Spleen (tissue), 7 donors: Measurements from ENCODE around the gene PNPLA6.

ENCODE experiments used
- CTCF ChIP-seq, 11 experiments: fragments of 200-600 bp in 7 of 11; fragments of 450-650 bp in 4 of 11; sonication (generic) in 4 of 11; IDR thresholded peaks in 8 of 11; conservative IDR thresholded peaks in 3 of 11; 1 replicate in 7 of 11; 2 replicates in 4 of 11; pipeline versions ENCODE4 v1.4.0 to v1.8.0; 2016 to 2021; ENCODE audit warnings: antibody characterized with exemption in 11 of 11, inconsistent platforms in 4 of 11, mild to moderate bottlenecking in 1 of 11
- POLR2A ChIP-seq, 3 donors: fragments of 450-650 bp; IDR thresholded peaks; one replicate each; pipeline ENCODE4 v1.5.1; 2017; ENCODE audit warnings: antibody characterized with exemption in 3 of 3, mild to moderate bottlenecking in 1 of 3
- donor health status: DM: no; HTN: no; CAD: no; lungs with moderate emphysema.
- donor health status: DM: no; HTN: no; CAD: no.
- donor health status: DM: no; HTN: no; CAD: no.

GRCh38 chr19:7534531-7535046, 928 bp upstream of the PNPLA6 start:
- TF ChIP-seq POLR2A (IDR thresholded peaks at IDR 0.05), result no peak
- no peak for TF ChIP-seq CTCF (IDR thresholded peaks at IDR 0.05 in 8 of 11, conservative IDR thresholded peaks at IDR 0.05 in 3 of 11)
